Stimulated activated CD4-positive, alpha-beta T cell treated with anti-CD3 and anti-CD28 coated beads, Interleukin-15, amount 100 ng/mL, for 48 hours (primary cell): ENCODE results near the gene GHR.
"Not testable (repeated sequence)": the region's sequence is repeated elsewhere in the genome, so short reads cannot be mapped to it uniquely, and the experiment has no call there.

Experiments
- DNase-seq, 2 donors: peaks; one replicate each; pipeline ENCODE4 v3.0.0-alpha.2; 2020; ENCODE audit warnings: low read depth in 2 of 2

GHR gene

DNA sequence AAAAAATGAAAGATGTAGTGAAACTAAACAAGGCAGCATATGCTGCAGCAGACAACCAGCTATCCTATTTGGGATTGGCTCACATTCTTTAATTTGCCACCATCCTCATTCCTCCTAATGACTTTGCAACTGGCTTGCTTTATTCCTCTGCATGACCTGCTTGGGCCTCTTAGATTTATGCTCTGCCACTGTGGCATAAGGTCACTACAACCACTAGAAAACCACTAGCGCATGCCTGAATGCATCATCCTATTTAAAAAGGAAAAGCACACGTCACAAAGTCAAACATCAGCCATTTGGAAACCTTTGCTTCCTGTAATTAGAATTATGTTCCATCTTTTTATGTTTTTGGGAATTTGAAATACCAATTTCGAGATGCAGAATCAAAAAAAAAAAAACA lies 292.5 kb downstream of the GHR start:
- DNase-seq, result no peak

GRCh38 chr5:42718591-42718990 lies 295.4 kb downstream of the GHR start:
- no peak for DNase-seq

DNA sequence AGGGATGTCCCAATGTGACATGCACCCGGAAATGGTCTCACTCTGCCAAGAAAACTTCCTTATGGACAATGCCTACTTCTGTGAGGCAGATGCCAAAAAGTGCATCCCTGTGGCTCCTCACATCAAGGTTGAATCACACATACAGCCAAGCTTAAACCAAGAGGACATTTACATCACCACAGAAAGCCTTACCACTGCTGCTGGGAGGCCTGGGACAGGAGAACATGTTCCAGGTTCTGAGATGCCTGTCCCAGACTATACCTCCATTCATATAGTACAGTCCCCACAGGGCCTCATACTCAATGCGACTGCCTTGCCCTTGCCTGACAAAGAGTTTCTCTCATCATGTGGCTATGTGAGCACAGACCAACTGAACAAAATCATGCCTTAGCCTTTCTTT lies 295.8 kb downstream of the GHR start:
- DNase-seq, result no peak

GRCh38 chr5:42720251-42720650 lies 297.0 kb downstream of the GHR start:
- no peak for DNase-seq

- DNase-seq, result no peak
These were observed 298.2 kb downstream of the GHR start for GRCh38 chr5:42721484-42721883.

DNA sequence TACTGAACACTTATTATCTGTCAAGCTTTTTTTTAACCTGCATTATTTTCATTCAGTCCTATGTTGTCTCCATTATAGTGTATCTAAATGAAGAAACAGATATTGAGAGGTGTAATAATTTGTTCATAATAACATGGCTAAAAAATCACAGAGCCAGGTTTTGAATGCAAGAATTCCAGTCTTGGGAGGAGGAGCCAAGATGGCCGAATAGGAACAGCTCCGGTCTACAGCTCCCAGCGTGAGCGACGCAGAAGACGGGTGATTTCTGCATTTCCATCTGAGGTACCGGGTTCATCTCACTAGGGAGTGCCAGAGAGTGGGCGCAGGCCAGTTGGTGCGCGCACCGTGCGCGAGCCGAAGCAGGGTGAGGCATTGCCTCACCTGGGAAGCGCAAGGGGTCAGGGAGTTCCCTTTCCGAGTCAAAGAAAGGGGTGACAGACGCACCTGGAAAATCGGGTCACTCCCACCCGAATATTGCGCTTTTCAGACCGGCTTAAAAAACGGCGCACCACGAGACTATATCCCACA lies 311.4 kb downstream of the GHR start:
- DNase-seq, result not testable (repeated sequence)

GRCh38 chr5:42740920-42741319 lies 317.7 kb downstream of the GHR start:
- no peak for DNase-seq

DNA sequence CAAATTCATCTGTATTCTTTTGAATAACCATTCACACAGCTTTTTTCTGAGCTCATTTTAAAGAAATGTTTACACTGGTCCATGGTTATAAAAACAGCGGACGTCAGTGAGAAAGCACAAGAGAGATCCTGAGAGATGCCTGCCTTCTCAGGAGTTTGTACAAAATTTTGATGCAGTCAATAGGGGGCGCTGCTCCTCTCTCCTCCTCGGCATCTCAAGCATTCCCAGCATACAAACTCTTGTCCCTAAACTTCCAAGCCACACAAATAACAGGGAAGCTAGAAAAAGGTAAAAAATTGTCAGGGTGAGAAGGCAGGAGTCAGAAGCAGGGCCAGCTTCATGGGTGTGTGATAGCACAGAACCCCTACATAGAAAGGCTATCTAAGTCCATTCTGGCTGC lies 322.2 kb downstream of the GHR start:
- no peak for DNase-seq

DNA sequence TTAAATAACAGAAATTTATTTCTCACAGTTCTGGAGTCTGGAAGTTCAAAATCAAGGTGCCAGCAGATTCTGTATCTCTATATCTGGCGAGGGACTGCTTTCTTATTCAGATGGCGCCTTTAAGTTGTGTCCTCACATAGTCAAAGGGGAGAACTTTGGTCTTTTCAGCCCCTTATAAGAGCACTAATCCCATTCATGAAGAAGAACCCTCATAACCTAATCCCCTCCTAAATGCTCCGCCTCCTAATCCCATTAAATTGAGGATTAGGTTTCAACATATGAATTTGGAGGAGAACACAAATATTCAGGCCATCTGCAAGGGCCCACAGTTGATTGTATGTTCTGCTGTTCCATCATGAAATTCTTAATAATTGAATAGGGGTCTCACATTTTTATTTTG lies 322.6 kb downstream of the GHR start:
- no peak for DNase-seq

- no peak for DNase-seq
These were observed 325.8 kb downstream of the GHR start for GRCh38 chr5:42749020-42749419.

DNA sequence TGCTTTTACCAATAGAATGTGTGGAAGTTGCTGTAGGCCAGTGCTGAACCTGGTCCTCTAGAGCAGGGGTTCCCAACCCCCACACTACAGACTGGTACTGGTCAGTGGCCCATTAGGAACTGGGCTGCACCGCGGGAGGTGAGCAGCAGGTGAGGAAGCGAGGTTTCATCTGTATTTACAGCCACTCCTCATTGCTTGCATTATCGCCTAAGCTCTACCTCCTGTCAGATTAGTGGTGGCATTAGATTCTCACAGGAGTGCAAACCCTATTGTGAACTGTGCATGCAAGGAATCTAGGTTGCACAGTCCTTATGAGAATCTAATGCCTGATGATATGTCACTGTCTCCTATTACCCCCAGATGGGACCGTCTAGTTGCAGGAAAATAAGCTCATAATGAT lies 327.3 kb downstream of the GHR start:
- no peak for DNase-seq

DNA sequence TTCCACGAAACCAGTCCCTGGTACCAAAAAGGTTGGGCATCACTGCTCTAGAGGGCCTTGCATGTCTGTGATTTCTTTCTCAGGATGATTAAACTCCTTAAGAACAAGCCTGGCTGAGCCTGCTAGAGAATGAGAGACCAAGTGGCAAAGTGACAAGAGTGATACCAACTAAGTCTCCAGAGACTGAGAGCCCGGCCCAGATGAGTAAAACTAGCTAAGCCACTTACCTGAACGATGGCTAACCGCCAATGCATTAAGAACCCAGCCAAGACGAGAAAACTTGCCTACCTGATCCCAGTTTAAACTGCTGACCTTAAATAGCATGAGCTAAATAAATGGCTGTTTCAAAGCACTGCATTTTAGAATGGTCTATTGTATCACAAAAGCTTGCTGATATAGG lies 327.8 kb downstream of the GHR start:
- no peak for DNase-seq

DNA sequence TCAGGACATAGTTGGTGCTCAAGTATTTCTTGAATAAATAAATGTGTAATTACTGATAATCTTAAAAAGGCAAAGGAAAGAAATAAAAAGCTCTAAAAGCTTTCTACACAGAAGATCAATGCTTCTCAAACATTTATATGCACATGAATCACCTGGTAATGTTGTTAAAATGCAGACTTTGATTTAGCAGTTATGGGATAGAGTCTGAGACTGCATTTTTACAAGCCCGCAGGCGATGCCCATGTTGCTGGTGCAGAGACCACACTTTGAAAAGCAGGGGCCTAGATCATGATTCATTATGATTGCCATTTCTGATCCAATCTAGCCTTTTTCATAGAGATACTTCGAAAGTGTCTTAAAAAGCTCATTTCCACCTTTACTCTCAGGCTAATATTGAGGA lies 329.9 kb downstream of the GHR start:
- DNase-seq, result no peak

GRCh38 chr5:42756606-42757601 lies 333.7 kb downstream of the GHR start, which contains the start of gene CCDC152:
CCDC152 (plus strand) TSS chr5:42756818; CDS start chr5:42759122, 2,304 bp downstream.
- peak; percentile 51 to 55 for DNase-seq

- no peak for DNase-seq
These were observed 336.2 kb downstream of the GHR start for GRCh38 chr5:42759456-42759855.

DNA sequence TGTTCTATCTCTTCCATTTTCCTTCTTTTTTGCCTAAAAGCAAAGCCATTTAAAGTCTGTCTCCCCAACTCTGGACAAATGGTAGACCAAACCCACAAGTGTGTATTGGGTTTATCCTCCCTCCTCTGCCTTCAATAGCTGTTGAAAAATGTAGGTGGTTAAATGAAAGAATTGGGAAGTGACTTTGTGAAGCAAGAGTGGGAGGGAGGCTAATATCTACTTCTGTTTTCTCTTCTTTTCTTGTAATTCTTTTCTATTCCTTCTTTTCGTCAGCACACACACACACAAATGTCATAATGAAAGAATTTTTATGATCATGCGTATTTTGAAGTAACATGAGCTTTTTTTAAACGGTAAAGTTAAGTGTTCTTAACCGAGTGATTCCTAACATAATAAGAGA lies 337.2 kb downstream of the GHR start:
- no peak for DNase-seq

DNA sequence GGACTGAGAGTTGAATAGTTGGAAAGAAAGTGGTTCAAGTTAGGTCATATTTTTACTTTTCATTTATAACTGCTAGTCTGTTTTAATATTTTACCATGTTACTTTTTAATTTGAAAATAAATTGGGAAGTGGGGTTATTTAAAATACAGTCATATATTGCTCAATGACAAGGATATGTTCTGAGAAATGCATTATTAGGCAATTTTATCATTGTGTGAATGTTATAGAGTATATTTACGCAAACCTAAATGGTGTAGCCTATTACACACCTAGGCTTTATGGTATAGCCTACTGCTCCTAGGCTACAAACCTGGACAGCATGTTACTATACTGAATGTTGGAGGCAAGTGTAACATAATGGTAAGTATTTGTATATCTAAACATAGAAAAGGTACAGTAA lies 338.6 kb downstream of the GHR start:
- no peak for DNase-seq

DNA sequence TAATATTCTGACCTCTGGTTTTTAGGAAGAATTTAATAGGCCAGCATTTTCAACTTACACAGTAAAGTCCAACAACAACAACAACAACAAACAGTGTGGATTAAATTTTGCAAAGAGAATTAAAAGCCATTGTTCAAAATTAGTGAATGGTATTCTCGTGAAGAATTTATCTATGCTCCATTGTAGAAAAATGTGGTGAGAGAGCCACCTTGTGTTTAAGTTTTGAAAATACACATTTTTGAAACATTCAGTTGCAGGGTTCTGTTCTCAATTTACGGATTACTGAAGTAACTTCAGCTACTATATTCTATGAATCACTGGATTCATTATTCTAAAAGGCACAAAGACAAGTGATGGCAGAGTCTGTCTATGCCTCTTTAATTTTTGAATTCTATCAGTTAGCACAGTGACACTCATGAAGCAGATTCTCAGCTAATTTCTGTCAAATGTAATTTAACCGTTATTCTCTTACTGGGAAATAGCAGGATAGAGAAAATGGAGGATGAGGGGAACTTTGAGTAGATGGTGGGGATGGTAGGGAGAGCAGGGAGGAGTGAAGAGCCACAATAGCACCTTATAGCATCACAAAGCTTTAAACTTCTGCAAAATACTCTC lies 344.4 kb downstream of the GHR start:
- DNase-seq, result no peak

DNA sequence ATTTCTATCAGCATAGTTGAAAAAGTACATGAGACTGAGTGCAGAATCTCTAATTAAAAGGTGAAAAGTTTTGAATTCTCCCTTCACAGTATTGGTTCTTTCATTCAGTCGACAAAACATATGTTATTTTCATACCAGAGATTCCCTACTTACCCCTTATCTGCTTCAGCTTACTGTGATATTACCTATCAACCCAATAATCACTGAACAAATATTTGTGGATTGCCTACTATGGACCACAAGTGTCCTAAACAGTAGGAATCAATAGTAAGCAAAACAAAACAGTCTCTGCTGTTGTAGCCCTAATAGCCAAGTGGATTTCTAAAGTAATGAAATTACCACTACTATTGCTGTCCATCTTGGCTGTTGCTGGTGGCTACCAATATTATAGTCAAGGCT lies 344.9 kb downstream of the GHR start:
- no peak for DNase-seq

DNA sequence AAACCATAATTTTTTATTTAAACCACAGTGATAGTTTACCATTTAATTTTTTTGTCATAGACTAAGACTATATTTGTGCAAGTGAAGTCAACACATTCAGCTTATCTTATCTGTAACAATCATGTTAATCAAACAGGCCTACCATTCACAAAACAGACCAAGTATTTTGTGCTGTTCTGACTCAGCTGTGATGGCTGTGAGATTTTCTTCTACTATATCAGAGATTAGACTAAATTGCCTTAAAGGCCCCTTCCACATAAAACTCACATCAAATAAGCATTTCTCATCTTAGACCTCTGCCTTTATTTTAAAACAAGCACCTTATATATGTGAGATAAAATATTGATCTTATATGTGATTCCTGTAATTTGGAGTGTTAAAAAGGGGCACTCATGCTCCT lies 346.8 kb downstream of the GHR start:
- no peak for DNase-seq
